Ovary (tissue), 3 donors: Measurements from ENCODE around the gene CIAPIN1.

ENCODE experiments used
- POLR2A ChIP-seq: fragments of 450-650 bp; IDR thresholded peaks from one replicate; pipeline ENCODE4 v1.6.1; 2017; ENCODE audit warnings: antibody characterized with exemption, mild to moderate bottlenecking, moderate library complexity
- TF ChIP-seq, protein P1 (sequence below), 3 donors: fragments of 450-650 bp in 2 of 3; fragments of 200-600 bp in 1 of 3; IDR thresholded peaks; one replicate each; pipeline versions ENCODE4 v1.5.1 to v1.8.0; 2016 to 2022; ENCODE audit warnings: antibody characterized with exemption in 3 of 3, mild to moderate bottlenecking in 1 of 3
- donor health status: DM: no; HTN: no; CAD: no.

DNA sequence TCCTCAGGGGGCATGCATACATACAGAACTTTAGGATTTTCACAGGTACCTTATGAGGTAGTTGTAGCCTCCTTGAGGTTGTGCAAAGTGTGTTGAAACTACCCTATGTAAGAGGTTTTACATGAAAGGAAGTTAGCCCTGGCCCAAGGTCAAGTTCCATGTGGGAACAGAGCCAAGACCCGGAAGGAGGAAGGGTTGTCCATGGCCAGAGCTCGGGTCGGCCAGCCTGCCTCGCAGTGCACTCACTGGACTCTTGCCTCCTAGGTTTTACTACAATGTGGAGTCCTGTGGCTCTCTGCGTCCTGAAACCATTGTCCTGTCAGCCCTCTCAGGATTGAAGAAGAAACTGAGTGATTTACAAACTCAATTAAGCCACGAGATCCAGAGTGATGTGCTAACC, 23.5 kb upstream of the CIAPIN1 start:
- TF ChIP-seq, protein P1, sequence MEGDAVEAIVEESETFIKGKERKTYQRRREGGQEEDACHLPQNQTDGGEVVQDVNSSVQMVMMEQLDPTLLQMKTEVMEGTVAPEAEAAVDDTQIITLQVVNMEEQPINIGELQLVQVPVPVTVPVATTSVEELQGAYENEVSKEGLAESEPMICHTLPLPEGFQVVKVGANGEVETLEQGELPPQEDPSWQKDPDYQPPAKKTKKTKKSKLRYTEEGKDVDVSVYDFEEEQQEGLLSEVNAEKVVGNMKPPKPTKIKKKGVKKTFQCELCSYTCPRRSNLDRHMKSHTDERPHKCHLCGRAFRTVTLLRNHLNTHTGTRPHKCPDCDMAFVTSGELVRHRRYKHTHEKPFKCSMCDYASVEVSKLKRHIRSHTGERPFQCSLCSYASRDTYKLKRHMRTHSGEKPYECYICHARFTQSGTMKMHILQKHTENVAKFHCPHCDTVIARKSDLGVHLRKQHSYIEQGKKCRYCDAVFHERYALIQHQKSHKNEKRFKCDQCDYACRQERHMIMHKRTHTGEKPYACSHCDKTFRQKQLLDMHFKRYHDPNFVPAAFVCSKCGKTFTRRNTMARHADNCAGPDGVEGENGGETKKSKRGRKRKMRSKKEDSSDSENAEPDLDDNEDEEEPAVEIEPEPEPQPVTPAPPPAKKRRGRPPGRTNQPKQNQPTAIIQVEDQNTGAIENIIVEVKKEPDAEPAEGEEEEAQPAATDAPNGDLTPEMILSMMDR (IDR thresholded peaks at IDR 0.05), result no peak
- no peak for TF ChIP-seq POLR2A
